ACHN (cell line): ENCODE data around the gene APEX2.
"Not testable (repeated sequence)": the region's sequence is repeated elsewhere in the genome, so short reads cannot be mapped to it uniquely, and the experiment has no call there.

Experiments
- DNase-seq: peaks from one replicate; pipeline ENCODE4 v3.0.0-alpha.2; 2015
- in situ Hi-C: cut with HindIII; loops from 2 replicates; pipeline ENCODE4 v1.10.0; 2017; ENCODE audit warnings: low sequenced_read_pairs, low pct_ligation_motif_present, low pct_unique_long_range_greater_than_20kb

The APEX2 gene

GRCh38 chrX:55006827-55007621 is 6.9 kb downstream of the APEX2 start:
- in situ Hi-C loops: no loop called here

GRCh38 chrX:55007656-55008055 is 7.5 kb downstream of the APEX2 start:
- in situ Hi-C loops: no loop called here
- peak; percentile 4 for DNase-seq

More at GRCh38 chrX:55006827-55007621, 6.9 kb downstream of the APEX2 start:
- DNase-seq: no peak

DNA sequence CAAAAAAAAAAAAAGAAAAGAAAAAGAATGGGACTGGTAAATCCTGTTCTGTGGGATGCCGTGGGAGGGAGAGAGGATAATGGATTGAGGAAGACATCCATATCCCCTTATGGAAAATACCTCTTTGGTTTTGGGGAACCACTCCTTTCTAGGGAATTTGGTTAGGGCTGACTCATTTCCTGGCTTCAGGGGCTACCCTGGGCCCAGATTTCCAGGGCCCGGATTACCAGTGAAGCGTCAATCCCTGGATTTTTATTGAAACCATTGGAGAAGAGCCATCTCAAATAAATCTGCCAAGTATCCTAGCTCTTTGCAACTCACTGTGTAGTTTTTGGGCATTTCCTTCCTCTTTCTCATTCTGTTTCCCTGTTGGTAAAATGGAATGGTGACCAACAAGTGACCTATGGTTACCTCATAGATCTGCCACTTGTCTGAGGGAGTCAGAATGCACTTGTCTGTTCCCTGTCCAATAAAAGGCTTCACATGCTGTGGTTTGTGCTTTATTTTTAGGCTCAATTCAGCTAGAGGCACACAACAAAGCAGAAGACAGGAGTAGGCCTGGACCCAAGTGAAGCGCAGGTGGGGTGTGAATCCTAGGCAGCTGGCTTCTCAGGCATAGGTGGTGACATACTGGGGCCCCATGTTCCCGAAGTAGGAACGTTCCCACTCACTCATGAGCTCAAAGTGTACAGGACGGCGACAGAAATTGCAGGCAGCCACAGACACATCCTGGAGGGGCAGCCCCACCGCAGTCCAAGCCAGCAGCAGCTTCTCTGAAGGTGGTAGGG is 8.6 kb downstream of the APEX2 start:
- in situ Hi-C loops: no loop called here
- DNase-seq: no peak

DNA sequence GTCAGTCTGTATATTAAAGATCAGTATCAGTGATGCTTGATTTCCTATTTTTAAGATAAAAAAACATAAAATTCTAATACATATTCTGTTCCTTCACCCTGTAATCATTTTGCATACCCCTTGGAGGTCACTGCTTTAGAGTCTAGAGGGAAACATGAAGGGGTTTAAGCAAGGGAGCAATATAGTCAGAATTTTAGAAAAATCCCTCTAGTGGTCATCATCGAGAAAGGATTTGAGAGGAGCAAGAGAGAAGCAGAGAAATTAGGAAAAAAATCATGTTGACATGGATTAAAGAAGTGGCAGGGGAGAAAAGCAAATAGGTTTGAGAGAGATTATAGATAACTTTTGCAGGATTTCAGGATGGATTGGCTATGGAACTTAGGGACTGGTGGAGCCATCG is 11.1 kb downstream of the APEX2 start:
- in situ Hi-C loops: no loop called here
- no peak for DNase-seq

DNA sequence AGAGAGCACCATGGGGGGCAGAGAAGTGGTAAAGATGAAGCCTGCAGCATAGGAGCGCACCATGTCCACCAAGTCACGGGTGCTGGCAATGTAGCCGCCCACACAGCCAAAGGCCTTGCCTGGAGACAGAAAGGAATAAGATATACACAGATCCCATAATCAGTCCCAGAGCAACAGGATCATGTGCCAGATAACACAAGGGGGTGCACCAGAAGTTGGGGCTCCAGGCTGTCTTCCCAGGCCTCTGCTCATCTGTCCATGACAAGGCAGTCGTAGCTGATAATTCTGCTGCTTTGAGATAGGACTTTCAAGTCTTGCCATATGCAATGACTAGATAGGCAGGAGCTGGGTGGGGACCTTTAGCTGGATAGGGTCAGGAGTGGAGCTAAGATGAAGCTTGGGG is 14.7 kb downstream of the APEX2 start:
- in situ Hi-C loops: no loop called here
- no peak for DNase-seq

GRCh38 chrX:55026143-55026542 is 26.0 kb downstream of the APEX2 start:
- no peak for DNase-seq
- in situ Hi-C loops: no loop called here

DNA sequence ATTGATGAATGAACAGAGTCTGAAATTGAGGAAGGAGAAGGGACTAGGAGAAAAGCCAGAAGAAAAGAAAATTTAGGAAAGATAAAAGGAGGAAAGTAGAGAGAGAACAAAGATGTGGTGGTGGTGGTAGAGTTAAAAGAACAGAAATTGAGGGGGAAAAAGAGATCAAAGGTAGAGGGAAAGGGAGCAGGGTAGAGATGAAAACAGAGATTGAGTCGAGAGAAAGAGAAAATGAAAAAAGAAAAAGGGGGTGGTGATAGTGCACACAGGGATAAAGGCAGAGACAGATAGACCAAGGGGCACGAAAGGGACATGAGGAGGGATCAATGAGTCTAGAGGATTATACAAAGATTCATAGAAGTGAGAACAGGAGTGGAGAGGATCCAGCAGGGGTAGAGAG is 26.7 kb downstream of the APEX2 start:
- no peak for DNase-seq
- in situ Hi-C loops: no loop called here

DNA sequence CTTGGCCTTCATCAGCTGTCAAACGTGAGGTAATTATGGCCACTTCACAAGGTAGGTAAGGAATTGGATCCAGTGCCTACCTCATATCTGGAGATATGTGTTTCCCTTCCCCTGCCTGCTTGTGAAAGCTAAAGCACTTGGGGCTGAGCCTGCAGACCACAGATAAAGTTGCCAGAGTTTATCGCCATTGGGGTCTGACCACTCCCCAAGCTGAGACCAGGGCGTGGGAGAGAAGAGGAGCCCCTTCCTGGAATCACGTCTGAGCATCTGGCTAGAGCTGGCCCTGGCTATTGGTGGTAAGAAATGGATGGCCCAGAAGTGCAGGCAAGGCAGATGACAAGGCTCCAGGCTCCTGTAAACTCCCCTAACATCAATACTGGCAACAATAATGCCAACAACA is 27.9 kb downstream of the APEX2 start:
- in situ Hi-C loops: no loop called here
- no peak for DNase-seq

DNA sequence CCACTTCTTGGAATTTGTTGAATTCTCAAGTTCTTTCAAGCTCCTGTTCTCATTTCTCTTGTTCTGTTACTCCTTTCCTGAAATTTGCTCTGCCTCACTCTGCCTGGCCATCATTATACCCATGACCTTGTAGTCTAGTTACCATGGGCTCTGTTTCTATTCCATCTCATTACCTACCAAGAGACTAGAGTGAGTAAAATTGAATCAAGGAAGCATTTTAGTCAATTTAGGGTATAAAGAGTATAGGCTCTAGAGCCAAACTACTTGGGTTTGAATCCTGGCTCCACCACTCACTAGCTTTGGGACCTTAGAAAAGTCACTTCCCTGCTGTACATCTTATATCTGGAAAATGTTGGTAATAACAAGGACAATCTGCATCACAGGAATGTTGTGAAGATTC is 28.4 kb downstream of the APEX2 start:
- DNase-seq: no peak
- in situ Hi-C loops: no loop called here

DNA sequence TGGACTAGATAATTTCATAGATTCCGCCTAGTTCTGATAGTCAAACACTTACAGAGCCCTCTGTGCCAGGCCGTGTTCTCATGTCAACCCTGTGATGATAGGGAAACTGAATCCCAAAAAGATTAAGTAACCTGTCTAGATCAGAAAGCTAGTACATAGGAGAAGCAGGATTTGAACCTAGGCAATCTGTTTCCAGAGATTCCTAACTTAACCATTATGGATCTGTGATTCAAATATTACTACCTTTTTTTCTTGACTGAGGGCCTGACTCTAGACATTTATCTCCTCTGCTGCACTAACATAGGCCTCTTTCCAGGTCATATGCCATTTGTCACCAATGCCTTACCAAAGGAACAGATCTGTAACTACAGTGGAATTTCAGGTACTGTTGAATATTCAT is 29.1 kb downstream of the APEX2 start:
- DNase-seq: no peak
- in situ Hi-C loops: no loop called here

DNA sequence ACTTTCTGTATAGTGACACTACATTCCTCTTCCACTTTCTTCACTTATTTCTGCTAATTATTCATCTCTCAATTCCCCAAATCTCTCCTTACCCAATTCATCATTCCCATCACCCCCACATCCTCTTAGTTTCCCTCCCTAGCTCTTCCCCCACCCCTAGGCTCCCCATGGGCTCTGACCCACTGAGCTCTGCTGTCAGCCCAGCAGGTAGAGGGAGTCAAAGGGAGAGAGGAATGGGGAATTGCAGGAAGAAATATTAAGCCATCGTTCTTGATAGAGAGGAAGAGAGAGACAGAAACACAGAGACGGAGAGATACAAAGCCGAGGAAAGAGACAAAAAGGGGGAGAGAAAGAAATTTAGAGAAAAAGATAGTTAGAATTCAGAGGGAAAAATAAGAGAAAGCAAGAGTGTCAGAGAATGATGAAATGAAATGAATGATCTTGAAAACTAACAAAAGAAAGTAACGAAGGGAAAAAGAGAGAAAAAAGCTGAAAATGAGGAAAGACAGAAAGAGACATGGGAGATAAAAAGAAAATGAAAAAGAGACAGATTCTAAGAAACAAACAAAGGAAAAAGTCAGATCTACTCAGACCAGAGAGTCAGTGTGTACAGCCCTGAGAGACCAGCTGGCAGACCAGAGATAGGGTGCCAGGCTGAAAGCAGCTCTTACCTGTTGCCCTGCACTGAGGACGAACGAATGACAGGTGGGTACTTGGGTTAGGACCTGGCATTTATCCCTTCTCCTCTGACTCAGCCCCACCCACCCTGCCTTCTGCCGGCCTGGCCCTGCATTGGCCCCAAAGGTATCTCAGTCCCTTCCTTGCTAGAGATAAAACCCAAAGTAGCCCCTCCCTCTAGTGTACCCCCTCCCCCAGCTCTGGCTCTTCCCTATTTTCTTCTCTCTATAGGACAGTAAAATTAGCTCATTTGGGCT is 30.4 kb downstream of the APEX2 start, which contains the start of gene ALAS2:
ALAS2 (minus strand) TSS at position 707 of the 935 bp plus-strand sequence. CDS start 4,977 bp downstream, outside the sequence.
- in situ Hi-C loops: no loop called here
- DNase-seq: no peak

- in situ Hi-C loops: no loop called here
- DNase-seq: peak; percentile 70
These were observed 33.3 kb downstream of the APEX2 start for GRCh38 chrX:55033429-55033828.

- in situ Hi-C loops: no loop called here
- DNase-seq: no peak
These were observed 39.3 kb downstream of the APEX2 start for GRCh38 chrX:55039471-55039870.

- no peak for DNase-seq
- in situ Hi-C loops: no loop called here
These were observed 41.4 kb downstream of the APEX2 start for GRCh38 chrX:55041514-55041913.

GRCh38 chrX:55050599-55050998 is 50.4 kb downstream of the APEX2 start:
- in situ Hi-C loops, DNase-seq: not testable (repeated sequence)

DNA sequence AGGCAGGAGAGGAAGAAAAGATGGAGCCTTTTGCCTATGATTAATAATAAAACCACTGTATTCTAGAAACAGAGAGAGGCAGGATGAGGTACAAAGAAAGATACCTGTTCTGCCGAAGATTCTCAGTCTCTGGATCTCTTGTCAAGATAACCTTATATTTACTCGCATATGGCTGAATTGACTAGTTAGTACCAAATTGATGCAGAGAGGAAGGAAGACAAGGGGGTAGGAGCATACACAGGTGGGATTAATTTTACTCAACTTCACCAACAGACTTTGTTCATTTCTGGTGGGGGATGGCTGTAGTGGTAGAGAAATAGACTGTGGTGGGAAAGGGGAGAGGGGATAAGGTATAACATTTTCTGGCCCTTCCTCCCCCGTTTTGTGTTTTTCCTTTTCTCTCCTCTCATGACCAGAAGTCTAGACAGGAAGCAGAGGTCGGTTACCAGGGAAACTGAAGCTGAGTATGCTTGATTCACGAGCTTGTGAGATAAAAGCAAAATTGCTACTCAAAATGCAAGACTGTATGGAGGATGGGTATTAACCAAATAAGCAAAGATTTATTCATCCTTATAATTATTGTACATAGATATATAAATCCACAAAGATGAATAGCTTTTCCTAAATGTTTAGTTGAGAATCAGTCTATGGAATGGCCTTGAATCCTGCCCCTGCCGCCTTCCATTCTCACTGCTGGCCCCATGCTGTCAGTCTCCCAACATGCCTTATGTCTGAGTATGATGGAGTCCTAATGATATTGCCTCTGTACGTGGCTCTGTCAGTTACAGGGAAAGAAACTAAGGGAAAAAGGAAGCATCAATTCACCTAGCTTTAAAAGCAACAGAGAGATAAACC is 56.9 kb downstream of the APEX2 start:
- in situ Hi-C loops: no loop called here
- no peak for DNase-seq

- in situ Hi-C loops: no loop called here
- DNase-seq: peak; percentile 26
These were observed 57.6 kb downstream of the APEX2 start for GRCh38 chrX:55057675-55058249.
